Motor neuron (in vitro differentiated cells): Measurements from ENCODE around the gene SLC38A8. TPM values are rescaled to one million over a fixed set of nuclear protein-coding genes. Genes with fewer than 3 reads are reported as not detected.

Experiments used
- ATAC-seq, 8 experiments: fragments of 200-7000 bp; cut with Tn5 transposase; replicated peaks in 6 of 8; 2 replicates each; pipeline ENCODE4 v1.8.0; 2021; ENCODE audit warnings: mild to moderate bottlenecking in 8 of 8, moderate library complexity in 8 of 8
- H3K27ac ChIP-seq, 2 donors: fragments of 250-450 bp; sonication (Bioruptor Pico); 2 replicates each; pipeline ENCODE4 v1.9.0; 2021; ENCODE audit warnings: antibody characterized with exemption in 2 of 2, mild to moderate bottlenecking in 2 of 2, moderate library complexity in 1 of 2
- H3K4me1 ChIP-seq, 2 donors: fragments of 250-450 bp; sonication (Bioruptor Pico); replicated peaks in 1 of 2; 2 replicates each; pipeline ENCODE4 v1.6.1; 2021; ENCODE audit warnings: antibody characterized with exemption in 2 of 2, mild to moderate bottlenecking in 2 of 2, moderate library complexity in 1 of 2
- H3K4me3 ChIP-seq, 5 donors: fragments of 250-450 bp; sonication (Bioruptor Pico); 2 replicates each; pipeline ENCODE4 v1.9.0; 2021; ENCODE audit warnings: antibody characterized with exemption in 5 of 5, mild to moderate bottlenecking in 5 of 5, moderate library complexity in 4 of 5
- WGBS, 10 experiments: fragments of 450-650 bp; shearing (Covaris generic); methylation state at CpG; one replicate each; pipeline ENCODE4 v1.0.0; 2022; 5-methylcytosine and 5-hydroxymethylcytosine counted together
- in situ Hi-C, 9 experiments: fragments of 400-800 bp; cut with MboI; loops; one replicate each; pipeline ENCODE4 v1.15.0; 2021; ENCODE audit warnings: low sequenced_read_pairs in 9 of 9, low pct_unique_long_range_greater_than_20kb in 2 of 9; ENCODE audit not compliant: unreplicated experiment in 9 of 9
- total RNA-seq, 8 experiments: library from RNA; unstranded; fragments of 300-600 nt; gene quantifications; 2 replicates each; pipeline versions ENCODE4 v1.2.3 to v1.2.4, GENCODE V29; 2022

The SLC38A8 gene
- total RNA-seq, 8 experiments from 2014 or later = 0.27 to 1.9 (median 1.5) TPM; not detected in 4

DNA sequence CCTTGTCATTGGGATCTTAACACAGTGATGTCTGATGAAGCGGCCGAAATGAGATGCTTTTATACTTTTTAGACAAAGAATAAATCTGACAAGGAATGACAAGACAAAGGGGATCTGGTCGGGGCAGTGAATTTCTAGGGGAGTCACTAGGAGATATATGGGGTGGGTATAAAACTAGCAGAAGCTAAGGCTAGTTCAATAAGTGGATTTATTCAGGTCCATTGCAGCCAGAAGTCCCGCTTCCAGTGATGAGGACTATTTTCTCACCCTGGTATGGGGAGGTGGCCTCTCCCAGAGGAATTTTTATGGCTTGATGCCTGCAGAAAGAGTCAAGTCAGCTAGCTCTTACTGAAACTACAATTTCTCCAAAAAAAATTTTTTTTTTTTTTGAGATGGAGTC lies 23.9 kb downstream of the SLC38A8 start:
- Histone ChIP-seq H3K4me3 (no peak overlapping the region), H3K27ac (no peak overlapping the region), H3K4me1 (peaks cover 3 to 7% of the 10 kb centered on the region in 2 donors)
- 40 to 100% (median 93%) methylated on average over 1 to 4 of the region's 4 CpGs for WGBS, 10 experiments
- ATAC-seq = no peak
- in situ Hi-C loops = no loop called here

DNA sequence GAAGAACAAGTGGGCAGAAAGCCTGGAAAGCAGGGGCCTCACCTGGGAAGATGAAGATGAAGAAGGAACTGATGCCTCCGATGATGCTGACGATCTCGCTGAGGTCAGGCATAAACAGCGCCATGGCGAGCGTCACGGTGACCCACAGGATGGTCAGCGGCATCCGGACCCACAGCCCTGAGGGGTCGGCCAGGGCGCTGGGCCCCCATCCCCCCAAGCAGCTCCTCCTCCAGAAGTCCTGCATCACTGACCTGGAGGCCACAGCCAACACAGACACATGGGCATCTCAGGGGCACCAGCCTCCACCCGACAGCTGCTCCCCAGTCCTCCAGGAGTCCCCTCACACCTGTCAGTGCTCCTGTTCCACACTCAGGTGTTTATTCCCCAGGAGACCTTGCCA lies 26.1 kb downstream of the SLC38A8 start:
- in situ Hi-C loops = no loop called here
- 89 to 100% (median 95%) methylated on average over 1 to 10 of the region's 12 CpGs; no CpG with 5 or more reads in 6 of the 10 experiments for WGBS, 10 experiments
- H3K4me1 ChIP-seq = peaks cover 0 to 6% of the 10 kb centered on the region in 2 donors
- H3K4me3 ChIP-seq = no peak overlapping the region
- no peak overlapping the region for H3K27ac ChIP-seq
- ATAC-seq = no peak

GRCh38 chr16:84015399-84015798 lies 27.2 kb downstream of the SLC38A8 start:
- H3K27ac ChIP-seq = no peak overlapping the region
- 40 to 100% (median 80%) methylated on average over 1 to 6 of the region's 12 CpGs; no CpG with 5 or more reads in 1 of the 10 experiments for WGBS, 10 experiments
- in situ Hi-C loops = no loop called here
- peaks cover 0 to 9% of the 10 kb centered on the region in 2 donors for H3K4me1 ChIP-seq
- ATAC-seq = no peak
- H3K4me3 ChIP-seq = no peak overlapping the region

- Histone ChIP-seq H3K27ac (no peak overlapping the region), H3K4me1 (peaks cover 0 to 9% of the 10 kb centered on the region in 2 donors), H3K4me3 (no peak overlapping the region)
- 0 to 100% (median 68%) methylated on average over 1 to 14 of the region's 14 CpGs for WGBS, 10 experiments
- no peak for ATAC-seq
- in situ Hi-C loops = no loop called here
Measured at GRCh38 chr16:84014570-84015327, 27.8 kb downstream of the SLC38A8 start.

- peak; percentile 92 to 94 (median 93) for ATAC-seq
- Histone ChIP-seq H3K4me1 (peaks cover 0 to 9% of the 10 kb centered on the region in 2 donors), H3K27ac (no peak overlapping the region), H3K4me3 (no peak overlapping the region)
- in situ Hi-C loops = no loop called here
- WGBS, 10 experiments = 0 to 80% (median 25%) methylated on average over 1 to 5 of the region's 14 CpGs; no CpG with 5 or more reads in 5 of the 10 experiments
Measured at GRCh38 chr16:84013787-84014569, 28.6 kb downstream of the SLC38A8 start.

- WGBS, 10 experiments = 74 to 94% (median 91%) methylated on average over 2 to 4 of the region's 6 CpGs; no CpG with 5 or more reads in 6 of the 10 experiments
- H3K4me1 ChIP-seq = peaks cover 0 to 15% of the 10 kb centered on the region in 2 donors
- H3K4me3 ChIP-seq = no peak overlapping the region
- no peak for ATAC-seq
- H3K27ac ChIP-seq = no peak overlapping the region
- in situ Hi-C loops = no loop called here
Measured at GRCh38 chr16:84009282-84009681, 33.3 kb downstream of the SLC38A8 start.

DNA sequence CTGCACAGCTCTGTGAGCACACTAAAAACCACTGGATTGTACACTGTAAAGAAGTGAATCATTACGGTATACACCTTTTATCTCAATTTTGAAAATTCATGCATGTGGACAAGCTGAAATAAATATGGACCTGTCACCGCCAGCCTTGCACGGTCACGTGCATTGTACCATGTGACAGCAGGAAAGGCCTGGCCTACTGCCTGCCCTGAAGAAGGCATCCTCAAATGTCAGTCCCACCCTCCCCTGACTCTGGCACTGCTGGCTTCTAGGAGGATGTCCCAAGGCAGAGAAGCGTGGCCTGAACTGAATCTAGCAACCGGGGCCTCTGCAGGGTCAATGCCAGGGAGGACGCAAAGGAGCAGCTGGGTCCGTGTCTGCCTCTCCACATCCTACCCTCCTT lies 34.6 kb downstream of the SLC38A8 start:
- no peak overlapping the region for H3K4me3 ChIP-seq
- in situ Hi-C loops = no loop called here
- H3K27ac ChIP-seq = peak overlapping the region in 1 of 2 donors; percentile 60
- H3K4me1 ChIP-seq = peaks cover 0 to 16% of the 10 kb centered on the region in 2 donors
- whole genome bisulfite sequencing, 10 experiments = 38 to 100% (median 75%) methylated on average over 1 to 5 of the region's 8 CpGs; no CpG with 5 or more reads in 3 of the 10 experiments
- peak; percentile 38 to 86 (median 78) for ATAC-seq

GRCh38 chr16:84007520-84007919 lies 35.1 kb downstream of the SLC38A8 start:
- Histone ChIP-seq H3K4me1 (peaks cover 0 to 16% of the 10 kb centered on the region in 2 donors), H3K4me3 (no peak overlapping the region), H3K27ac (peak overlapping the region in 1 of 2 donors; percentile 60)
- in situ Hi-C loops = no loop called here
- no peak for ATAC-seq
- WGBS, 10 experiments = 73 to 100% (median 83%) methylated on average over 1 to 4 of the region's 4 CpGs; no CpG with 5 or more reads in 6 of the 10 experiments

- Histone ChIP-seq H3K27ac (no peak overlapping the region), H3K4me3 (no peak overlapping the region), H3K4me1 (peaks cover 5 to 21% of the 10 kb centered on the region in 2 donors)
- WGBS, 10 experiments = 56 to 90% (median 73%) methylated on average over 1 to 2 of the region's 5 CpGs; no CpG with 5 or more reads in 6 of the 10 experiments
- in situ Hi-C loops = no loop called here
- ATAC-seq = no peak
Measured at GRCh38 chr16:84005391-84005790, 37.2 kb downstream of the SLC38A8 start.

DNA sequence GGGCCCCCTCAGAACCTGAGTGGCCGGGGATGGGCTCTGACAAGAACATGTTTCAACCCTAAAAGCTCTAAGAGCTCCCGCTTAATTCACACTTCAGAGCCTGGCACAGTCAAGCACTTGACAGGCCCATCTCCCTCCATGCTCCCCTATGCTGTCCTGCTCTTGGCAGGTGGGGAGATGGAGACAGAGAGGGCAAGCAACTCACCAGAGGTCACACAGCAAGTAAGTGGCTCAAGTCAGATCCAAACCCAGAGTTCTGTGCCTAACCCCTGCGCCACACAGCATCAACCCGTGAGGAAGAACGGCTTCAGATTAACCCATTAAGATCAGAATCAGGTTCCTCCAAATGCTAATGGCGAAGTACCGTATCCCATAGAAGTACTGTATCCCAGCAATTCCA lies 38.2 kb downstream of the SLC38A8 start:
- in situ Hi-C loops = no loop called here
- WGBS, 10 experiments = 40 to 100% (median 85%) methylated on average over 1 to 5 of the region's 7 CpGs; no CpG with 5 or more reads in 5 of the 10 experiments
- Histone ChIP-seq H3K27ac (no peak overlapping the region), H3K4me3 (no peak overlapping the region), H3K4me1 (peaks cover 5 to 21% of the 10 kb centered on the region in 2 donors)
- no peak for ATAC-seq

DNA sequence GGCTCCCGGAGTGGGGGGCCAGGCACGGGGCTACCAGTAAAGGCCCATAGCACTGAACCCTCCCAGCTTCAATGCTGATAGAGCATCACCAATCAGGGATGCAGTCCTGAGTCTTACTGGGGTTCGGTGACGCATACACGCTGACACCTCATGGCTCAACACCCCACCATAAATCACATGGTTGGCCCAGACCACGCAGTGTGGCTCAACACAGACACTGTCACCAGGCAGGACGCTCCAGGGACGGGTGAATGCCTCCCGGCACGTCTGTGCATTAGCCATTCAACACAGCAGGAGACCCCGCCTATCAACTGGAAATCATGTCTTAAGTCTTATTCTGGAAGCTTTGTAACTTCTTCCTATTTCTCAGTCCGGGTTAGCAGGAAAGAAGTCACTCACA lies 39.6 kb downstream of the SLC38A8 start:
- in situ Hi-C loops = no loop called here
- H3K4me1 ChIP-seq = peaks cover 5 to 18% of the 10 kb centered on the region in 2 donors
- peak; percentile 28 to 89 (median 56) for ATAC-seq
- no peak overlapping the region for H3K27ac ChIP-seq
- 50 to 83% (median 71%) methylated on average over 2 to 7 of the region's 12 CpGs; no CpG with 5 or more reads in 4 of the 10 experiments for WGBS, 10 experiments
- no peak overlapping the region for H3K4me3 ChIP-seq

DNA sequence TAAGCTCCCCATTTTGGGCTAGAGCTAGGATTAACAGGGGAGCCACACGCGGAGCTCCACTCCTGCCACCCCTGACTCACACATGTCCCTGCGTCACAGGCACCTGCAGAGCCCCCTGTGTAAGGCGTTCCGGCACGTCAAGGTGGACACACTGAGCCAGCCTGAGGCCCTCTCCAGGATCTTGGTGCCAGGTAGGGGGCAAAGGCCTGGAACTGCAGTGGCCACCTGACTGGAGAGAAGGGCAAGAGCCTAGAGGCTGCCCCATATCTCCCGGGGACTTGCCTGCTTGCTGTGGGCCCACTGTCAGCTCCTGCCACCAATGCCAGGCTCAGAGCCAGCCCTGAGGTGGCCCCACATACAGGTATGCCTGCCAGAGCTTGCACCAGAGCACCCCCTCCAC lies 40.9 kb downstream of the SLC38A8 start:
- Histone ChIP-seq H3K27ac (no peak overlapping the region), H3K4me1 (peaks cover 11 to 17% of the 10 kb centered on the region in 2 donors), H3K4me3 (no peak overlapping the region)
- no peak for ATAC-seq
- WGBS, 10 experiments = 55 to 100% (median 96%) methylated on average over 2 to 4 of the region's 7 CpGs; no CpG with 5 or more reads in 7 of the 10 experiments
- in situ Hi-C loops = no loop called here
